SK-N-DZ (cell line): ENCODE results near the gene LARGE2.
"Not testable (repeated sequence)": the region's sequence is repeated elsewhere in the genome, so short reads cannot be mapped to it uniquely, and the experiment has no call there.

ENCODE experiments used
- DNase-seq: peaks from one replicate; pipeline ENCODE4 v3.0.0-alpha.2; 2015; ENCODE audit warnings: low spot score

LARGE2 gene

DNA sequence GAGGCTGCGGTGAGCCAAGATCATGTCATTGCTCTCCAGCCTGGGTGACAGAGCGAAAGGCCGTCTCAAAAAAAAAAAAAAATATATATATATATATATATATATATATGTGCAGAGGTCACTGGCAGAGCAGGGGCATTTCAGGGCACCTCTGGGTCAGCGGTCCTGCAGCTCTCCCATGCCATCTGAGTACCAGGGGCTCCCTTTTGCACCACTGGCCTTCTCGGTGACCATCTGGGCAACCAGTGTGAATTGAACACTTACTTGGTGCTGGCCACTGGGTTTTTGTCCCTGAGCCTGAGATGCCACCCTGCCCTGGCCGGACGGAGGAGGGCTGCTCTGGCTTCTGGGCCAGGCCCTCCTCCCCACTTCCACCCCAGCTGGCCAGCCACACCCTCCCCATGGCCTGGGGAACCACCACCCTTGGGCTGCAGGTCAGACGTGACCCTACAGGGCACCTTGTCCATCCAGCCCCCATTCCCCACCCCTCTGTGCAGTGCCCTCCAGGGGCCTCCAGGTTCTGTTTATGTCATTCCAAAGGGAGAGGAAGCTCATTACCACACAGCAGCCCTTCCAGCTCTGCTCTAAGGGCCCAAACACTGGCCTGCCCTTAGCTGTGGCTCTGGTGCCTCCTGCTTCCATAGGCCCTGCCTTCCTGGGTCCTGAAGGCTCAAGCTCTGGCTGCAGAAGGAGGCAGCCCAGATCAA, 26.8 kb upstream of the LARGE2 start:
- DNase-seq, result no peak

DNA sequence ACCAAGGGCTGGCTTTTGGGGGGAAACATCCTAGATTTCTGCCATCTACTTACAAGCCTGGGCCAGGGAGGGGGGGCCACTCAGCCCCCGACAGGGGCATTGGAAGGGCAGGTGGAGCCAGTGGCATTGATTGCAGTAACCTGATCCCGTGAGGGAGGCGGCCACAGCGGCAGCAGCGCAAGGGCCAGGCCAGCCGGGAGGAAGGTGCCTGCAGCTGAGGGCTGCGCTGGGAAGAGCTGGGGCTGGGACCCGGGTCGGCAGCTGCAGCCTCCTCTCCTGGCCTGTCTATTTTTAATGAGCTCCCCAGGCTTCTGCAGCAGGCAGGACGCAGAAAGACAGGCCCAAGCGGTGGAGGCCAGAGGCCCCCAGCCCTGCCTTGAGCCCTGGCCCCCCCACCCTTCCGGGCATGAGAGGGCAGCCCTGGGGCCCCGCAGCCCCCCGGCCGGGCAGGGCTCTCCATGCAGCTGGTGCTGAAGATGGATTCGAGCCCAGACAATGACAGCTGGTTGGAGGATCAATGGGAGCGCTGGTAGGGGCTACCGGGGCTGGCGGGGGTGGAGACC, 26.0 kb upstream of the LARGE2 start:
- DNase-seq, result peak; percentile 87

DNA sequence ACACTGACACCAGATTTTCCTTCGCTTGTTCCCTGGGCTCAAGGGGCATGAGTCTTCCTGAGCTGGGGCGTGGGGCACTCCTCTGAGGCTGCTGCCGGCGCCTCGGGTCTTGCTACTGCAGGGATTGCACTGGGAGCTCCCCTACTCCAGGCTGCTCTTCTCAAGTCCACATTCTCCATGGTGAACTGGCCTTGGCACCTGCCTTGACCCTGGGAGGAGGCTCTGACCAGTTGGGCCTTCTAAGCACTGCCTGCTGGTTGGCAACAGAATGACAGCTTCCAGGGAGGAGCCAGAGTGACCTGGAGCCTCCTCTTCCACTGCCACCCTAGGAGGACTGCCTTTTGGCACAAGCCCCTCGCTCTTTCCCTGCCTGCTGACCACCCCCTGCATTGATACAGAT, 24.9 kb upstream of the LARGE2 start:
- no peak for DNase-seq

DNA sequence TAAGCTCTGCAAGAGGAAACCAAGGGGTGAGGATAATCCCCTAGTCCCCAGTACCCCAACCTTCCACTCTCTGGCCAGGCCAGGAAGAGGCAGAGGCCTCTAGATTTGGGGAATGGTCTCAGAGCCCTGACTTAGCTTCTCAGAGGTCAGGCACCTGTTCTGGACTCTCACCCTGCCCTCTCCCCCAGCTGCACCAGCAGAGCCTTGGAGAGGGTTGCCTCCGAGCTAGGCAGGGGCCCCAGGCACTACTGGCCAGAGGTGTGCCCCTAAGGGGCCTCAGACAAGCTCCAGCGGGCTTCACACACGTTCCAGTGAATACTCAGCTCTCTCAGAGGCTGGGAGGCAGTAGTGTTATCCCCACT, 23.4 kb upstream of the LARGE2 start:
- no peak for DNase-seq

- DNase-seq, result peak; percentile 92
Measured at GRCh38 chr11:45899448-45900174, 22.8 kb upstream of the LARGE2 start.

GRCh38 chr11:45900175-45900800, 22.2 kb upstream of the LARGE2 start:
- DNase-seq, result not testable (repeated sequence)

- DNase-seq, result no peak
Measured at GRCh38 chr11:45900916-45901617, 21.4 kb upstream of the LARGE2 start.

- DNase-seq, result no peak
Measured at GRCh38 chr11:45901626-45902025, 20.8 kb upstream of the LARGE2 start.

DNA sequence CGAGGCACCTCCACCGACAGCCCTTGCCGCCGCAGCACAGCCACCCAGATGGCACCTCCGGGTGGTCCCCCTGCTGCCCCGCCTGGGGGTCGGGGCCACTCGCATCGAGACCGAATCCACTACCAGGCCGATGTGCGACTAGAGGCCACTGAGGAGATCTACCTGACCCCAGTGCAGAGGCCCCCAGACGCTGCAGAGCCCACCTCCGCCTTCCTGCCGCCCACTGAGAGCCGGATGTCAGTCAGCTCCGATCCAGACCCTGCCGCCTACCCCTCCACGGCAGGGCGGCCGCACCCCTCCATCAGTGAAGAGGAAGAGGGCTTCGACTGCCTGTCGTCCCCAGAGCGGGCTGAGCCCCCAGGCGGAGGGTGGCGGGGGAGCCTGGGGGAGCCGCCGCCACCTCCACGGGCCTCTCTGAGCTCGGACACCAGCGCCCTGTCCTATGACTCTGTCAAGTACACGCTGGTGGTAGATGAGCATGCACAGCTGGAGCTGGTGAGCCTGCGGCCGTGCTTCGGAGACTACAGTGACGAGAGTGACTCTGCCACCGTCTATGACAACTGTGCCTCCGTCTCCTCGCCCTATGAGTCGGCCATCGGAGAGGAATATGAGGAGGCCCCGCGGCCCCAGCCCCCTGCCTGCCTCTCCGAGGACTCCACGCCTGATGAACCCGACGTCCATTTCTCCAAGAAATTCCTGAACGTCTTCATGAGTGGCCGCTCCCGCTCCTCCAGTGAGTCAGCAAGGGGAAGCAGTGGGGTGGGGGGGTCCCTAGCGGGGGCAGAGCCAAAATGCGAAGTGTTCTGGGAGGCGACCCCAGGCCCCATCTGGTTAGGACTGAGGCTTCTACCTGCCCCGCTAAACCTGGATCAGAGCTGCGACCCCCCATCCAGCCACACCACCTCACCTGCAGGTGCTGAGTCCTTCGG, 19.7 kb upstream of the LARGE2 start:
- DNase-seq, result no peak

- DNase-seq, result no peak
Measured at GRCh38 chr11:45904309-45904915, 18.0 kb upstream of the LARGE2 start.

- no peak for DNase-seq
Measured at GRCh38 chr11:45905095-45905494, 17.4 kb upstream of the LARGE2 start.

- DNase-seq, result not testable (repeated sequence)
Measured at GRCh38 chr11:45905576-45905975, 16.9 kb upstream of the LARGE2 start.

DNA sequence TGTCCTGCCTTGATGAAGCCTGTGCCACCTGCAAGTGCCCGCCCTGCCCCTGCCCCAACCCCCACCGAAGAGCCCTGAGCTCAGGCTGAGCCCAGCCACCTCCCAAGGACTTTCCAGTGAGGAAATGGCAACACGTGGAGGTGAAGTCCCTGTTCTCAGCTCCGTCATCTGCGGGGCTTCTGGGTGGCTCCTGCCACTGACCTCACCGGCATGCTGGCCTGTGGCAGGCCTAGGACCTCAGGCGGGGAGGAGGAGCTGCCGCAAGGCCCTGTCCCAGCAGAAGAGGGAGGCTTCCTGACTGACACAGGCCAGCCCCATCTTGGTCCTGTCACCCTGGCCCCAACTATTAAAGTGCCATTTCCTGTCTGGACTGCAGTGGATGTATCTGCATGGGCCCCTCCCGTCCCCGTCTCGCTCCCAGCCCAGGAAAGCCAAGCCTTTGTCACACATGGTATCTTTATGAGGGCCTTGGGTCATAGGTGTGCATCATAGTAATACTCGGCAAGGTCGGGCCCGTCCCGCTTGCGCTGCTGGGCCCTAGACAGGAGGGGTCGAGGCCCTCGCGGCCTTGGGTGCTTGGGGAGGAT, 16.3 kb upstream of the LARGE2 start:
- no peak for DNase-seq

GRCh38 chr11:45906965-45907611, 15.4 kb upstream of the LARGE2 start, which contains the start of gene FREY1:
Gene FREY1 (minus strand): TSS chr11:45907271. CDS start chr11:45907245, 26 bp downstream.
- no peak for DNase-seq

DNA sequence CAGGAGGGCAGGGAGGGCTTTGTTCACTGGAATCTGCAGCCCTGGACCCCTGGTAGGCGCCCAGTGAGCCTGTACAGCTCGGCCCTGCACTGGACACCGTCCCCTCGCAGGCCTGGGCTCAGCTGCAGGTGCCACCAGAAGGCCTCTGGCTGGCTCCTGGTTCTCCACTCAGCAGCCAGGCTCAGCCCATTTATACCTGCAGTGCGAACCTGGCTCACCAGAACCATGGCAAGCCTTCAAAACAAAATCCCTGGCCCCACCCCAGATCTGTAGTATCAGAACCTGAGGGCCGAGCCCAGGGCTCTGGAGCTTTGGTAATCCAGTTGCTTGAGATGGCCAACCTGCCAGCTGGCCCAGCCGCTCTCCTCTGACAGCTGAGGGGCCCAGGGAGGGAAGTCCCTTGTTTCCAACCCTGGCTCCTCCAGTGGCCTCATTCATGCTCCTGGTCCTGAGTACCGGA, 14.5 kb upstream of the LARGE2 start:
- no peak for DNase-seq

DNA sequence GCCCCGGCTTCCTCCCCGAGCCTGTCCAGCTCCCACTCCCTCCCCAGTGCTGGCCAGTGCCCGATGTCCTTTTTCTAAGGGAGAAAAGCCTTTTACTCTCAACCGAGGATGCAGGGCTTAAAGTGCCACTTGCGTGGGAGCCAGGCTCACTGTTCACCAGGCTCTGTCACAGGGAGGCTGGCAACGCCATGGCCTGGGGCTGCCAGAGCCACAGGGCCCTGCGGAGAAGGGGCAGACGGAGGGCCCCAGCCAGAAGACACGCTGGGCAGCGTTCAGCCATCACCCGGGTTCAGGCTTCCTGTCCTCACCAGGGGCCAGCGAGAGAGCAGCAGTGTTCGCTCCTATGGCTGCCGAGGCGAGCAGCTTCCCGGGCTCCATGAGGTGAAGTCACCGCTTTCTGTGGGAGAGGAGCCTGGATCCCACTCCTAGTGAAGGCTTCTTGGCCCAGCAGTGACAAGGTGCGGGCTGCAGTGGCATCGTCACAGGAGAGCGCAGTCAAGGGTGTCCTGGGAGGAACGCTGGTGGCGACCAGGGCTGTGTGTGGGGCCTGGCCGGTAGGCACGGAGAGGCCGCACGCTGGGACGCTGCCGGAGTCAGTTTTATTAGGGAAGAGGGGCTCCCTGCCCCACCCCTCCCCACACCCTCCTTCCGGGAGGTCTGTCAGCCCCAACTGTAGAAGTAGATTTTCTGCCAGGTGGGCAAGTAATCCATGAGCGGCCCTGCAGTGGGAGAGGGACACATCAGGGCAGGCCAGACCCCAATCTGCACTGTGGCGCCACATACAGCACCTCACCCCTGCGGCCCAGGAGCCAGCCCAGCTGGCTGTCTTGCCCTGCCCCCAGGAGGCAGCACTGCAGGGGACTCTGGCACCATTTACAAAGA, 12.6 kb upstream of the LARGE2 start:
- no peak for DNase-seq

GRCh38 chr11:45910623-45911022, 11.8 kb upstream of the LARGE2 start:
- no peak for DNase-seq

DNA sequence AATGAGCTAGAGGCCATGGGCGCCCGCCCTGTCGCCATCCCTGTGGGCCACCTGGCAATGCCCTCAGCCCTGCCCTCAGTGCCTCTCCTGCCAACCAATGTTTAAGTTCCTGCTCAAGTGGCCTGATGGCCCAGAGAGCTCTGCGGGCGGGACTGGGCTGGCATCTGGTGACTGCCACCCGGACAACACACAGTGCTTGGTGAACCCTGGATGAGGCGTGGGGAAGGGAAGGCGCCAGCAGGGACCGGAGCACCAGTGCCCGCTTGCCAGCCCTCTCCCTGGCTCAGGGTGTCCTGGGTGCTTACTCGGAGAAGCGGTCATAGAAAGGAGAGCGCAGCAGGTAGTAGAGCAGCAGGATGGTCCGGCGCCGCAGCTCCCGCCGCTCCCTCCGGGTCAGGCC, 8.9 kb upstream of the LARGE2 start:
- DNase-seq, result no peak
